OCI-LY1 (cell line): Measurements from ENCODE around the gene SUGCT.

Experiments used
- H2AFZ ChIP-seq: fragments of 200-600 bp; sonication (generic), shearing (Covaris generic); 2 replicates; pipeline ENCODE4 v1.6.0; 2014; ENCODE audit warnings: antibody characterized with exemption, mild to moderate bottlenecking, low read length
- H3F3A ChIP-seq: fragments of 200-600 bp; sonication (generic), shearing (Covaris generic); 2 replicates; pipeline ENCODE4 v1.6.0; 2014; ENCODE audit warnings: mild to moderate bottlenecking, antibody characterized with exemption, low read length, moderate library complexity; ENCODE audit not compliant: insufficient read depth
- H3K27ac ChIP-seq: fragments of 200-600 bp; sonication (generic); 2 replicates; pipeline ENCODE4 v1.5.1; 2014; ENCODE audit warnings: low read length, mixed run types, mild to moderate bottlenecking, low read depth; ENCODE audit not compliant: poor library complexity, severe bottlenecking
- H3K27me3 ChIP-seq: fragments of 200-600 bp; sonication (generic); 2 replicates; pipeline ENCODE4 v1.6.0; 2014; ENCODE audit warnings: antibody characterized with exemption, mild to moderate bottlenecking, low read length, moderate library complexity; ENCODE audit not compliant: insufficient read depth
- H3K36me3 ChIP-seq: fragments of 200-600 bp; sonication (generic); 2 replicates; pipeline ENCODE4 v1.6.1; 2014; ENCODE audit warnings: mild to moderate bottlenecking, antibody characterized with exemption, low read length, moderate library complexity, mixed read lengths; ENCODE audit not compliant: insufficient read depth
- H3K4me1 ChIP-seq: fragments of 200-600 bp; sonication (generic); 2 replicates; pipeline ENCODE4 v1.5.1; 2014; ENCODE audit warnings: mild to moderate bottlenecking, low read length, moderate library complexity; ENCODE audit not compliant: insufficient read depth, severe bottlenecking
- H3K4me2 ChIP-seq: fragments of 200-600 bp; sonication (generic), shearing (Covaris generic); 2 replicates; pipeline ENCODE4 v1.6.1; 2014; ENCODE audit warnings: low read length
- H3K4me3 ChIP-seq: fragments of 200-600 bp; sonication (generic); 2 replicates; pipeline ENCODE4 v1.5.1; 2014; ENCODE audit warnings: low read length, low read depth, mild to moderate bottlenecking, mixed read lengths; ENCODE audit not compliant: poor library complexity, severe bottlenecking
- H3K79me2 ChIP-seq: fragments of 200-600 bp; shearing (Covaris generic); 2 replicates; pipeline ENCODE4 v1.6.1; 2016; ENCODE audit warnings: mixed run types, low read length, mixed read lengths; ENCODE audit not compliant: insufficient read depth
- H3K9ac ChIP-seq: fragments of 200-600 bp; sonication (generic), shearing (Covaris generic); 2 replicates; pipeline ENCODE4 v1.6.1; 2014; ENCODE audit warnings: mild to moderate bottlenecking, low read length, mixed read lengths
- H3K9me2 ChIP-seq: fragments of 200-600 bp; sonication (generic), shearing (Covaris generic); 2 replicates; pipeline ENCODE4 v1.6.1; 2014; ENCODE audit warnings: low read depth, mild to moderate bottlenecking, low read length, mixed read lengths
- H3K9me3 ChIP-seq: fragments of 200-600 bp; shearing (Covaris generic); 2 replicates; pipeline ENCODE4 v1.6.1; 2014; ENCODE audit warnings: low read length, mixed read lengths
- H4K20me1 ChIP-seq: fragments of 200-600 bp; sonication (generic), shearing (Covaris generic); 2 replicates; pipeline ENCODE4 v1.6.0; 2016; ENCODE audit warnings: mild to moderate bottlenecking, low read length; ENCODE audit not compliant: insufficient read depth
- EZH2 ChIP-seq: fragments of 200-600 bp; sonication (generic), shearing (Covaris generic); IDR thresholded peaks from 2 replicates; pipeline ENCODE4 v1.8.0; 2017; ENCODE audit warnings: borderline replicate concordance, mixed run types, mild to moderate bottlenecking, antibody characterized with exemption, low read length, moderate library complexity, mixed read lengths
- TF ChIP-seq, protein P1 (sequence below): fragments of 200-600 bp; sonication (generic), shearing (Covaris generic); IDR thresholded peaks from 2 replicates; pipeline ENCODE4 v1.5.1; 2017; ENCODE audit warnings: mild to moderate bottlenecking, antibody characterized with exemption, low read length, moderate library complexity, mixed read lengths

The SUGCT gene

DNA sequence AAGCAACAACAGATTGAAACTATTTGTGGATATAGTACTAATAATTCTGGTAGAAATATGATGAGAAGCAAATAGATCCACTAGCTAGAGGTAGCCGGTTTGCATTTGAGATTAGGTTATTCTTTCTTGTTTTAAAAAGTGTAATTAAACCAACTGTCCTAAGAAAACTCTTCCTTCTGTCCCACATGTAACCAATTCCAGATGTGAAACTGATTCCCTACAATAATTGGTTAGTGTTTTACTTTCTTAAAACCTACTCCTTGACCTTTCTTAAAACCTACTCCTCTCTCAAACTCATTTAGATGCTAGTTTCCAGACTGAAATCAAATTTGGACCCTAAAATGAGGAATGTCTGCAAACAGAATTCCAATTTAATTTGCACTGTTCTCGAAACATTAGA lies 521.5 kb downstream of the SUGCT start:
- Histone ChIP-seq H3K9me2 (no peaks in the 10 kb centered on the region), H2AFZ (no peak overlapping the region), H3K79me2 (no peaks in the 10 kb centered on the region), H3K27me3 (no peaks in the 10 kb centered on the region), H3K9me3 (no peaks in the 10 kb centered on the region), H3F3A (no peaks in the 10 kb centered on the region), H4K20me1 (no peaks in the 10 kb centered on the region), H3K4me2 (no peak overlapping the region), H3K4me3 (no peak overlapping the region), H3K9ac (no peak overlapping the region), H3K27ac (no peak overlapping the region), H3K36me3 (no peaks in the 10 kb centered on the region), H3K4me1 (no peaks in the 10 kb centered on the region)
- no peak for TF ChIP-seq EZH2
- TF ChIP-seq, protein P1, sequence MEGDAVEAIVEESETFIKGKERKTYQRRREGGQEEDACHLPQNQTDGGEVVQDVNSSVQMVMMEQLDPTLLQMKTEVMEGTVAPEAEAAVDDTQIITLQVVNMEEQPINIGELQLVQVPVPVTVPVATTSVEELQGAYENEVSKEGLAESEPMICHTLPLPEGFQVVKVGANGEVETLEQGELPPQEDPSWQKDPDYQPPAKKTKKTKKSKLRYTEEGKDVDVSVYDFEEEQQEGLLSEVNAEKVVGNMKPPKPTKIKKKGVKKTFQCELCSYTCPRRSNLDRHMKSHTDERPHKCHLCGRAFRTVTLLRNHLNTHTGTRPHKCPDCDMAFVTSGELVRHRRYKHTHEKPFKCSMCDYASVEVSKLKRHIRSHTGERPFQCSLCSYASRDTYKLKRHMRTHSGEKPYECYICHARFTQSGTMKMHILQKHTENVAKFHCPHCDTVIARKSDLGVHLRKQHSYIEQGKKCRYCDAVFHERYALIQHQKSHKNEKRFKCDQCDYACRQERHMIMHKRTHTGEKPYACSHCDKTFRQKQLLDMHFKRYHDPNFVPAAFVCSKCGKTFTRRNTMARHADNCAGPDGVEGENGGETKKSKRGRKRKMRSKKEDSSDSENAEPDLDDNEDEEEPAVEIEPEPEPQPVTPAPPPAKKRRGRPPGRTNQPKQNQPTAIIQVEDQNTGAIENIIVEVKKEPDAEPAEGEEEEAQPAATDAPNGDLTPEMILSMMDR: no peak

DNA sequence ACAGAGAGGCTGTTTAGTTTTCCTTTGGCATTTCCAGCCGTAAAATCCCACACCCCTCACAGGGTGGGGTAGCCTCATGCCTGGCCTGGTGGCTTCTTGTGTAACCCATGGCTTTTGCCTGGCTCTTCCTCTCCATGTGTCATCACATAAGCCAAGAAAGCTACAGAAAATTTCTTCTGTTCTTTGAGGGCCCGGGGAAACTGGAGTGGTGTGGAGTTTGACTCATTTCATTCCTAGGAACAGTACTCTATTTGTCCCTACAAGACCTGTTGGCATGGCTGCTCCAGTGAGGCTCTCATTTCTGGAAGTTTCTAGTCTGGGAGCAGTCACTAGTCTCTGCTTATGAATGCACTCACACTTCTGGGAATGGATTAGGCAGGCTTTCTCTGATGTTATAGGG lies 523.9 kb downstream of the SUGCT start:
- no peaks in the 10 kb centered on the region for H3K79me2 ChIP-seq
- H3K36me3 ChIP-seq: no peaks in the 10 kb centered on the region
- no peak overlapping the region for H2AFZ ChIP-seq
- no peaks in the 10 kb centered on the region for H3K9me3 ChIP-seq
- H3K27me3 ChIP-seq: no peaks in the 10 kb centered on the region
- no peaks in the 10 kb centered on the region for H4K20me1 ChIP-seq
- H3K4me3 ChIP-seq: no peak overlapping the region
- TF ChIP-seq EZH2: no peak
- TF ChIP-seq, protein P1: no peak
- no peak overlapping the region for H3K27ac ChIP-seq
- no peak overlapping the region for H3K4me2 ChIP-seq
- H3K9ac ChIP-seq: no peak overlapping the region
- no peaks in the 10 kb centered on the region for H3F3A ChIP-seq
- H3K4me1 ChIP-seq: no peaks in the 10 kb centered on the region
- H3K9me2 ChIP-seq: no peaks in the 10 kb centered on the region

DNA sequence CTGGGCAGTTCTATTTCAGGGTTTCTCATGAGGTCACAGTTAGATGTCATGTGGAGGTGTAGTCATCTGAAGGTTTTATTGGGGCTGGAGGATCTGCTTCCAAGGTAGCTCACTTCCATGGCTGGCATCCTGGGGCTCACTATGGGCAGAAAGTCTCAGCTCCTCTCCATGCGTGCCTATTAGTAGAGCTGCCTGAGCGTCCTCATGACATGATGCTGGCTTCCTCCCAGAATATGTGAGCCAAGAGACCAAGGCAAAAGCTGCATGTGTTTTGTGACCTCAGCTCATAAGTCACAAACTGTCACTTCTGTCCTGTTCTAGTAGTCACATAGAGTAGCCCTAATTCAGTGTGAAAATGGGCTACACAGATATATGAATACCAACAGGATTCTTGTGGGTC lies 524.4 kb downstream of the SUGCT start:
- H3K79me2 ChIP-seq: no peaks in the 10 kb centered on the region
- no peak overlapping the region for H2AFZ ChIP-seq
- H4K20me1 ChIP-seq: no peaks in the 10 kb centered on the region
- TF ChIP-seq, protein P1: no peak
- no peak for TF ChIP-seq EZH2
- no peaks in the 10 kb centered on the region for H3F3A ChIP-seq
- H3K4me2 ChIP-seq: no peak overlapping the region
- H3K27ac ChIP-seq: no peak overlapping the region
- no peaks in the 10 kb centered on the region for H3K9me2 ChIP-seq
- no peaks in the 10 kb centered on the region for H3K27me3 ChIP-seq
- H3K36me3 ChIP-seq: no peaks in the 10 kb centered on the region
- no peaks in the 10 kb centered on the region for H3K4me1 ChIP-seq
- H3K4me3 ChIP-seq: no peak overlapping the region
- H3K9ac ChIP-seq: no peak overlapping the region
- H3K9me3 ChIP-seq: no peaks in the 10 kb centered on the region
